Right renal cortex interstitium (tissue), 3 donors: ENCODE data around the gene IGF2BP3. TPM values are rescaled to one million over a fixed set of nuclear protein-coding genes. Genes with fewer than 3 reads are reported as not detected.

ENCODE experiments used
- DNase-seq, 3 donors: peaks; one replicate each; pipeline ENCODE4 v3.0.0-alpha.2; 2013; ENCODE audit warnings: low read depth in 3 of 3, low spot score in 2 of 3
- polyA plus RNA-seq, 3 donors: library from polyadenylated mRNA; unstranded; fragments of 120-200 nt; gene quantifications; one replicate each; pipeline ENCODE4 v1.2.1, GENCODE V29; 2013; ENCODE audit not compliant: insufficient read length in 3 of 3

IGF2BP3 gene
- polyA plus RNA-seq, 3 donors: 57.9 to 64.6 (median 64.2) TPM

- no peak for DNase-seq
These were observed 2.9 kb upstream of the IGF2BP3 start for GRCh38 chr7:23472956-23473843.

- no peak for DNase-seq
These were observed 2.3 kb upstream of the IGF2BP3 start for GRCh38 chr7:23472556-23472955.

GRCh38 chr7:23472046-23472445 lies 1.8 kb upstream of the IGF2BP3 start:
- no peak for DNase-seq

- peak in 2 of 3 donors; percentile 71 to 74 for DNase-seq
These were observed 992 bp upstream of the IGF2BP3 start for GRCh38 chr7:23471106-23471859.

- no peak for DNase-seq
These were observed 385 bp downstream of the IGF2BP3 start for GRCh38 chr7:23469961-23470250.

- no peak for DNase-seq
These were observed 936 bp downstream of the IGF2BP3 start for GRCh38 chr7:23469150-23469960.

- DNase-seq: no peak
These were observed 1.7 kb downstream of the IGF2BP3 start for GRCh38 chr7:23468526-23469149.

- no peak for DNase-seq
These were observed 2.3 kb downstream of the IGF2BP3 start for GRCh38 chr7:23467806-23468525.

GRCh38 chr7:23467291-23467805 lies 2.9 kb downstream of the IGF2BP3 start:
- DNase-seq: no peak

GRCh38 chr7:23462846-23463245 lies 7.4 kb downstream of the IGF2BP3 start:
- no peak for DNase-seq

GRCh38 chr7:23458044-23458443 lies 12.2 kb downstream of the IGF2BP3 start:
- DNase-seq: no peak

GRCh38 chr7:23456093-23456492 lies 14.2 kb downstream of the IGF2BP3 start:
- no peak for DNase-seq

- no peak for DNase-seq
These were observed 15.3 kb downstream of the IGF2BP3 start for GRCh38 chr7:23454881-23455526.

- no peak for DNase-seq
These were observed 19.8 kb downstream of the IGF2BP3 start for GRCh38 chr7:23450518-23450917.

GRCh38 chr7:23449941-23450340 lies 20.4 kb downstream of the IGF2BP3 start:
- no peak for DNase-seq

GRCh38 chr7:23445326-23445725 lies 25.0 kb downstream of the IGF2BP3 start:
- DNase-seq: no peak

GRCh38 chr7:23443974-23444373 lies 26.3 kb downstream of the IGF2BP3 start:
- DNase-seq: no peak

GRCh38 chr7:23438171-23438570 lies 32.1 kb downstream of the IGF2BP3 start:
- no peak for DNase-seq

- no peak for DNase-seq
These were observed 36.0 kb downstream of the IGF2BP3 start for GRCh38 chr7:23434147-23434917.
